Keratinocyte (primary cell): ENCODE measurements around the gene SLC6A3. TPM values are rescaled to one million over a fixed set of nuclear protein-coding genes. Genes with fewer than 3 reads are reported as not detected.

Experiments
- DNase-seq: peaks from one replicate; pipeline ENCODE4 v3.0.0-alpha.2; 2011; ENCODE audit warnings: low read depth, missing footprints, low spot score
- FAIRE-seq: peaks from 2 replicates; lab custom pipeline; 2011; peaks lifted over from hg19 to GRCh38; lab: Jason Lieb, UNC
- H2AFZ ChIP-seq: 2 replicates; pipeline ENCODE4 v1.6.0; 2012; ENCODE audit warnings: low read length, control low read depth, inconsistent platforms; ENCODE audit not compliant: control insufficient read depth
- H3K27ac ChIP-seq: 2 replicates; pipeline ENCODE4 v1.5.1; 2011; ENCODE audit warnings: low read length; ENCODE audit not compliant: control insufficient read depth, insufficient read depth
- H3K27me3 ChIP-seq: 3 replicates; pipeline ENCODE4 v1.6.0; 2011; ENCODE audit warnings: low read length; ENCODE audit not compliant: control insufficient read depth, insufficient read depth; ENCODE audit errors: extremely low read depth
- H3K36me3 ChIP-seq, 2 experiments: 2 replicates in 1 of 2; 3 replicates in 1 of 2; pipeline ENCODE4 v1.5.1; 2011; ENCODE audit warnings: low read length in 2 of 2, mild to moderate bottlenecking in 1 of 2; ENCODE audit not compliant: control insufficient read depth in 2 of 2, insufficient read depth in 2 of 2; ENCODE audit errors: extremely low read depth in 1 of 2
- H3K4me1 ChIP-seq: 3 replicates; pipeline ENCODE4 v1.5.1; 2011; ENCODE audit warnings: low read length; ENCODE audit not compliant: control insufficient read depth, insufficient read depth; ENCODE audit errors: extremely low read depth
- H3K4me2 ChIP-seq: 3 replicates; pipeline ENCODE4 v1.6.0; 2011; ENCODE audit warnings: low read depth, low read length; ENCODE audit not compliant: control insufficient read depth, insufficient read depth; ENCODE audit errors: extremely low read depth
- H3K4me3 ChIP-seq, 3 experiments: fragments of 200-600 bp in 1 of 3; sonication (generic) in 1 of 3; 2 replicates in 2 of 3; 3 replicates in 1 of 3; pipeline ENCODE4 v1.5.1; 2011 to 2016; ENCODE audit warnings: low read length in 3 of 3, mild to moderate bottlenecking in 3 of 3, control low read depth in 2 of 3, inconsistent platforms in 1 of 3, low read depth in 1 of 3, mixed read lengths in 1 of 3, mixed run types in 1 of 3, moderate library complexity in 1 of 3; ENCODE audit not compliant: control insufficient read depth in 2 of 3, insufficient read depth in 2 of 3; ENCODE audit errors: extremely low read depth in 1 of 3
- H3K79me2 ChIP-seq: 2 replicates; pipeline ENCODE4 v1.6.0; 2012; ENCODE audit warnings: low read length; ENCODE audit not compliant: control insufficient read depth, insufficient read depth
- H3K9ac ChIP-seq: 3 replicates; pipeline ENCODE4 v1.6.0; 2011; ENCODE audit warnings: low read length; ENCODE audit not compliant: control insufficient read depth, insufficient read depth; ENCODE audit errors: extremely low read depth
- H3K9me1 ChIP-seq: 3 replicates; pipeline ENCODE4 v1.6.0; 2011; ENCODE audit warnings: low read length; ENCODE audit not compliant: control insufficient read depth, insufficient read depth; ENCODE audit errors: extremely low read depth
- H3K9me3 ChIP-seq: 2 replicates; pipeline ENCODE4 v1.5.1; 2012; ENCODE audit warnings: low read depth, low read length; ENCODE audit not compliant: control insufficient read depth
- H4K20me1 ChIP-seq: 3 replicates; pipeline ENCODE4 v1.6.0; 2011; ENCODE audit warnings: low read length; ENCODE audit not compliant: control insufficient read depth, insufficient read depth; ENCODE audit errors: extremely low read depth
- CTCF ChIP-seq, 3 experiments: IDR thresholded peaks in 1 of 3; conservative IDR thresholded peaks in 1 of 3; optimal IDR thresholded peaks in 1 of 3; 2 replicates in 2 of 3; 3 replicates in 1 of 3; pipeline versions ENCODE3 to v1.5.1; 2011; ENCODE audit warnings: low read length in 3 of 3, mild to moderate bottlenecking in 3 of 3, moderate library complexity in 2 of 3, control low read depth in 1 of 3, inconsistent platforms in 1 of 3; ENCODE audit not compliant: insufficient read depth in 2 of 3; ENCODE audit errors: extremely low read depth in 1 of 3
- EZH2 ChIP-seq: IDR thresholded peaks from one replicate; pipeline ENCODE4 v1.6.1; 2012; ENCODE audit warnings: inconsistent platforms, mild to moderate bottlenecking, low read length, moderate library complexity
- dilution Hi-C: fragments of 300-500 bp; cut with MboI; formaldehyde crosslinking; loops from one replicate; pipeline ENCODE4 v1.7.0; 2020; ENCODE audit warnings: low sequenced_read_pairs; ENCODE audit not compliant: extremely low pct_ligation_motif_present
- polyA plus RNA-seq, 5 experiments: library from polyadenylated mRNA; depleted of rRNA in 3 of 5; stranded (reverse) in 3 of 5; stranded (forward) in 1 of 5; unstranded in 1 of 5; fragments of >200 nt; gene quantifications; 1 replicate in 1 of 5; 2 replicates in 3 of 5; 3 replicates in 1 of 5; pipeline versions ENCODE4 v1.2.1 to v1.2.3, GENCODE V29; 2011 to 2012; ENCODE audit warnings: missing spikeins in 2 of 5, low read depth in 1 of 5, low replicate concordance in 1 of 5

The SLC6A3 gene
- polyA plus RNA-seq, 1 donor (not counting 4 experiments of a cell fraction or from before 2014, with no cell fraction given) = 0.03 TPM

- H4K20me1 ChIP-seq = no peaks in the 10 kb centered on the region
- no peaks in the 10 kb centered on the region for H3K27me3 ChIP-seq
- H3K9me1 ChIP-seq = no peaks in the 10 kb centered on the region
- H3K9ac ChIP-seq = no peak overlapping the region
- no peak overlapping the region for H3K27ac ChIP-seq
- no peaks in the 10 kb centered on the region for H3K9me3 ChIP-seq
- no peak overlapping the region for H3K4me3 ChIP-seq
- DNase-seq (no peak), FAIRE-seq (no peak)
- TF ChIP-seq EZH2 (no peak), CTCF (optimal IDR thresholded peaks at IDR 0.05 in 1 of 3, IDR thresholded peaks at IDR 0.05 in 1 of 3, conservative IDR thresholded peaks at IDR 0.05 in 1 of 3; ENCODE audit: extremely low read depth in 1 of 3, insufficient read depth in 2 of 3, low read length in 3 of 3) (no peak)
- no peaks in the 10 kb centered on the region for H3K79me2 ChIP-seq
- H3K4me2 ChIP-seq = no peak overlapping the region
- H2AFZ ChIP-seq = no peak overlapping the region
- dilution Hi-C loops = no loop called here
- no peaks in the 10 kb centered on the region for H3K4me1 ChIP-seq
- H3K36me3 ChIP-seq = peaks cover 9 to 27% of the 10 kb centered on the region in 2 experiments
Measured at GRCh38 chr5:1480217-1480616, 35.0 kb upstream of the SLC6A3 start.

- H3K9ac ChIP-seq = no peak overlapping the region
- no peaks in the 10 kb centered on the region for H3K9me3 ChIP-seq
- no peak for FAIRE-seq
- no peak for DNase-seq
- peaks cover 8 to 31% of the 10 kb centered on the region in 2 experiments for H3K36me3 ChIP-seq
- no peaks in the 10 kb centered on the region for H3K79me2 ChIP-seq
- dilution Hi-C loops = no loop called here
- no peaks in the 10 kb centered on the region for H3K9me1 ChIP-seq
- no peaks in the 10 kb centered on the region for H4K20me1 ChIP-seq
- TF ChIP-seq EZH2 = no peak
- TF ChIP-seq CTCF (optimal IDR thresholded peaks at IDR 0.05 in 1 of 3, IDR thresholded peaks at IDR 0.05 in 1 of 3, conservative IDR thresholded peaks at IDR 0.05 in 1 of 3; ENCODE audit: extremely low read depth in 1 of 3, insufficient read depth in 2 of 3, low read length in 3 of 3) = peak; percentile 61 to 67 (median 63)
- no peaks in the 10 kb centered on the region for H3K27me3 ChIP-seq
- H2AFZ ChIP-seq = no peak overlapping the region
- H3K4me3 ChIP-seq = no peak overlapping the region
- no peaks in the 10 kb centered on the region for H3K4me1 ChIP-seq
- no peak overlapping the region for H3K4me2 ChIP-seq
- H3K27ac ChIP-seq = no peak overlapping the region
Measured at GRCh38 chr5:1479581-1480188, 34.4 kb upstream of the SLC6A3 start.
